Vagina (tissue), 2 donors: Measurements from ENCODE around the gene TIE1.

Experiments
- POLR2A ChIP-seq, 2 donors: fragments of 450-650 bp; IDR thresholded peaks; one replicate each; pipeline ENCODE4 v1.6.1; 2017; ENCODE audit warnings: antibody characterized with exemption in 2 of 2, mild to moderate bottlenecking in 2 of 2, moderate library complexity in 2 of 2
- POLR2AphosphoS5 ChIP-seq, 2 donors: sonication (generic); formaldehyde crosslinking; IDR thresholded peaks; one replicate each; pipeline ENCODE4 v1.9.0; 2017; ENCODE audit warnings: antibody characterized with exemption in 2 of 2, mild to moderate bottlenecking in 2 of 2, low read depth in 1 of 2; ENCODE audit not compliant: insufficient read depth in 1 of 2
- TF ChIP-seq, protein P1 (sequence below), 3 experiments: fragments of 450-650 bp in 2 of 3; fragments of 200-600 bp in 1 of 3; sonication (generic) in 1 of 3; IDR thresholded peaks; one replicate each; pipeline ENCODE4 v1.5.1; 2017 to 2019; ENCODE audit warnings: antibody characterized with exemption in 3 of 3, mild to moderate bottlenecking in 2 of 3, moderate library complexity in 2 of 3

- TF ChIP-seq, protein P1, sequence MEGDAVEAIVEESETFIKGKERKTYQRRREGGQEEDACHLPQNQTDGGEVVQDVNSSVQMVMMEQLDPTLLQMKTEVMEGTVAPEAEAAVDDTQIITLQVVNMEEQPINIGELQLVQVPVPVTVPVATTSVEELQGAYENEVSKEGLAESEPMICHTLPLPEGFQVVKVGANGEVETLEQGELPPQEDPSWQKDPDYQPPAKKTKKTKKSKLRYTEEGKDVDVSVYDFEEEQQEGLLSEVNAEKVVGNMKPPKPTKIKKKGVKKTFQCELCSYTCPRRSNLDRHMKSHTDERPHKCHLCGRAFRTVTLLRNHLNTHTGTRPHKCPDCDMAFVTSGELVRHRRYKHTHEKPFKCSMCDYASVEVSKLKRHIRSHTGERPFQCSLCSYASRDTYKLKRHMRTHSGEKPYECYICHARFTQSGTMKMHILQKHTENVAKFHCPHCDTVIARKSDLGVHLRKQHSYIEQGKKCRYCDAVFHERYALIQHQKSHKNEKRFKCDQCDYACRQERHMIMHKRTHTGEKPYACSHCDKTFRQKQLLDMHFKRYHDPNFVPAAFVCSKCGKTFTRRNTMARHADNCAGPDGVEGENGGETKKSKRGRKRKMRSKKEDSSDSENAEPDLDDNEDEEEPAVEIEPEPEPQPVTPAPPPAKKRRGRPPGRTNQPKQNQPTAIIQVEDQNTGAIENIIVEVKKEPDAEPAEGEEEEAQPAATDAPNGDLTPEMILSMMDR (IDR thresholded peaks at IDR 0.05), result no peak
- TF ChIP-seq POLR2AphosphoS5 (IDR thresholded peaks at IDR 0.05; ENCODE audit: insufficient read depth in 1 of 2, low read depth in 1 of 2), result no peak
- no peak for TF ChIP-seq POLR2A (IDR thresholded peaks at IDR 0.05)
These were observed 13.5 kb downstream of the TIE1 start for GRCh38 chr1:43314233-43314632.
